GM12878 (cell line): ENCODE measurements around the gene CTIF.

Source experiments
- HDAC6 ChIP-seq: fragments of 200-600 bp; sonication (generic); IDR thresholded peaks from one replicate; pipeline ENCODE4 v1.8.0; 2017; ENCODE audit warnings: antibody characterized with exemption; ENCODE audit not compliant: unreplicated experiment
- HDGF ChIP-seq: fragments of 450-650 bp; IDR thresholded peaks from 2 replicates; pipeline ENCODE4 v1.6.1; 2016; ENCODE audit warnings: antibody characterized with exemption
- MYB ChIP-seq: fragments of 150-350 bp; IDR thresholded peaks from 2 replicates; pipeline ENCODE4 v1.6.1; 2014; ENCODE audit warnings: mild to moderate bottlenecking, low read depth, low read length, borderline replicate concordance
- MYC ChIP-seq: IDR thresholded peaks from 2 replicates; pipeline ENCODE4 v1.6.1; 2011; ENCODE audit warnings: mild to moderate bottlenecking, low read length, moderate library complexity, inconsistent platforms; ENCODE audit not compliant: insufficient read depth, insufficient replicate concordance, insufficient read length, severe bottlenecking
- POLR2A ChIP-seq: IDR thresholded peaks from 2 replicates; pipeline ENCODE4 v1.6.1; 2011; ENCODE audit warnings: low read depth, mild to moderate bottlenecking, low read length
- RAD21 ChIP-seq: IDR thresholded peaks from 2 replicates; pipeline ENCODE4 v1.6.1; 2011; ENCODE audit warnings: mild to moderate bottlenecking, low read depth, low read length, moderate library complexity; ENCODE audit not compliant: insufficient read depth
- SPI1 ChIP-seq: IDR thresholded peaks from 2 replicates; pipeline ENCODE4 v1.6.1; 2011; ENCODE audit warnings: low read depth, mild to moderate bottlenecking, low read length, moderate library complexity, borderline replicate concordance; ENCODE audit not compliant: insufficient read depth
- TF ChIP-seq, protein P1 (sequence below), 3 experiments: IDR thresholded peaks in 2 of 3; conservative IDR thresholded peaks in 1 of 3; 2 replicates each; pipeline ENCODE4 v1.5.1; 2011; ENCODE audit warnings: low read depth in 3 of 3, low read length in 3 of 3, mild to moderate bottlenecking in 3 of 3, control low read depth in 2 of 3, moderate library complexity in 2 of 3, inconsistent platforms in 1 of 3, mixed read lengths in 1 of 3; ENCODE audit not compliant: control insufficient read depth in 2 of 3, insufficient read depth in 1 of 3; ENCODE audit errors: extremely low read depth in 1 of 3
- TF ChIP-seq, protein P2 (sequence below): fragments of 450-650 bp; IDR thresholded peaks from 2 replicates; pipeline ENCODE4 v1.6.1; 2018; ENCODE audit warnings: mild to moderate bottlenecking, low read depth, moderate library complexity; ENCODE audit not compliant: partially characterized antibody

DNA sequence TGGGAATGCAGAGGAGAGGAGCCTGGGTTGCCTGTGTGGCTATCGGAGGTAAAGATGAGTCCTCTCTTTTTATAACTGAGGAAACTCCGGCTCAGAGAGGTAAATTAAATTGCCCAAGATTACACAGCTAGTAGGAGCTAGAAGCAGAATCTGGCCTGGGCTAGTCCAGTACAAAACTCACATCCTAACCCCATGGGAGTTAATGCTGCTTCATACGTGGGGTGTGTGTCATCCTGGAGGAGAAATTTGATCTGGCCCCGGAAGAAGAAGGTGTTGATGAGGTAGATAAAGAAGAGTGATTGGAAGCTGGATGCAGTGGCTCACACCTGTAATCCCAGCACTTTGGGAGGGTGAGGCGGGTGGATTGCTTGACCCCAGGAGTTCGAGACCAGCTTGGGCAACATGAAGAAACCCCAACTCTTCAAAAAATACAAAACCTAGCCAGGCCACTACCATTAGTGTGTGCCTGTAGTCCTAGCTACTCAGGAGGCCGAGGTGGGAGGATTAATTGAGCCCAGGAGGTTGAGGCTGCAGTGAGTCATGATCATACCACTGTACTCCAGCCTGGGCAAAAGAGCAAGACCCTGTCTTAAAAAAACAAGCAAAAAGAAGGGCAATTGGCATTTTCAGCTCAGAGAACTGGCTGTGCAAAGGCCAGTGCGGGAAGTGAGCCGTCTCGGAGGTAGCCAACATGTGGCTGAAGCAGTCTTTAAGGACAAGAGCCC, 33.7 kb downstream of the CTIF start:
- TF ChIP-seq, protein P1, sequence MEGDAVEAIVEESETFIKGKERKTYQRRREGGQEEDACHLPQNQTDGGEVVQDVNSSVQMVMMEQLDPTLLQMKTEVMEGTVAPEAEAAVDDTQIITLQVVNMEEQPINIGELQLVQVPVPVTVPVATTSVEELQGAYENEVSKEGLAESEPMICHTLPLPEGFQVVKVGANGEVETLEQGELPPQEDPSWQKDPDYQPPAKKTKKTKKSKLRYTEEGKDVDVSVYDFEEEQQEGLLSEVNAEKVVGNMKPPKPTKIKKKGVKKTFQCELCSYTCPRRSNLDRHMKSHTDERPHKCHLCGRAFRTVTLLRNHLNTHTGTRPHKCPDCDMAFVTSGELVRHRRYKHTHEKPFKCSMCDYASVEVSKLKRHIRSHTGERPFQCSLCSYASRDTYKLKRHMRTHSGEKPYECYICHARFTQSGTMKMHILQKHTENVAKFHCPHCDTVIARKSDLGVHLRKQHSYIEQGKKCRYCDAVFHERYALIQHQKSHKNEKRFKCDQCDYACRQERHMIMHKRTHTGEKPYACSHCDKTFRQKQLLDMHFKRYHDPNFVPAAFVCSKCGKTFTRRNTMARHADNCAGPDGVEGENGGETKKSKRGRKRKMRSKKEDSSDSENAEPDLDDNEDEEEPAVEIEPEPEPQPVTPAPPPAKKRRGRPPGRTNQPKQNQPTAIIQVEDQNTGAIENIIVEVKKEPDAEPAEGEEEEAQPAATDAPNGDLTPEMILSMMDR (IDR thresholded peaks at IDR 0.05 in 2 of 3, conservative IDR thresholded peaks at IDR 0.05 in 1 of 3; ENCODE audit: control insufficient read depth in 2 of 3, extremely low read depth in 1 of 3, insufficient read depth in 1 of 3, low read depth in 3 of 3, low read length in 3 of 3), result no peak
- no peak for TF ChIP-seq POLR2A
- TF ChIP-seq, protein P2, sequence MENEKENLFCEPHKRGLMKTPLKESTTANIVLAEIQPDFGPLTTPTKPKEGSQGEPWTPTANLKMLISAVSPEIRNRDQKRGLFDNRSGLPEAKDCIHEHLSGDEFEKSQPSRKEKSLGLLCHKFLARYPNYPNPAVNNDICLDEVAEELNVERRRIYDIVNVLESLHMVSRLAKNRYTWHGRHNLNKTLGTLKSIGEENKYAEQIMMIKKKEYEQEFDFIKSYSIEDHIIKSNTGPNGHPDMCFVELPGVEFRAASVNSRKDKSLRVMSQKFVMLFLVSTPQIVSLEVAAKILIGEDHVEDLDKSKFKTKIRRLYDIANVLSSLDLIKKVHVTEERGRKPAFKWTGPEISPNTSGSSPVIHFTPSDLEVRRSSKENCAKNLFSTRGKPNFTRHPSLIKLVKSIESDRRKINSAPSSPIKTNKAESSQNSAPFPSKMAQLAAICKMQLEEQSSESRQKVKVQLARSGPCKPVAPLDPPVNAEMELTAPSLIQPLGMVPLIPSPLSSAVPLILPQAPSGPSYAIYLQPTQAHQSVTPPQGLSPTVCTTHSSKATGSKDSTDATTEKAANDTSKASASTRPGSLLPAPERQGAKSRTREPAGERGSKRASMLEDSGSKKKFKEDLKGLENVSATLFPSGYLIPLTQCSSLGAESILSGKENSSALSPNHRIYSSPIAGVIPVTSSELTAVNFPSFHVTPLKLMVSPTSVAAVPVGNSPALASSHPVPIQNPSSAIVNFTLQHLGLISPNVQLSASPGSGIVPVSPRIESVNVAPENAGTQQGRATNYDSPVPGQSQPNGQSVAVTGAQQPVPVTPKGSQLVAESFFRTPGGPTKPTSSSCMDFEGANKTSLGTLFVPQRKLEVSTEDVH, result no peak
- TF ChIP-seq MYC, result no peak
- no peak for TF ChIP-seq HDAC6
- TF ChIP-seq SPI1, result no peak
- TF ChIP-seq MYB, result no peak
- TF ChIP-seq RAD21, result no peak
- no peak for TF ChIP-seq HDGF
